ENCODE results near the gene CHI3L1. TPM values are rescaled to one million over a fixed set of nuclear protein-coding genes. Genes with fewer than 3 reads are reported as not detected.

Gene CHI3L1
- total RNA-seq, 1 experiment from 2014 or later = not detected

DNA sequence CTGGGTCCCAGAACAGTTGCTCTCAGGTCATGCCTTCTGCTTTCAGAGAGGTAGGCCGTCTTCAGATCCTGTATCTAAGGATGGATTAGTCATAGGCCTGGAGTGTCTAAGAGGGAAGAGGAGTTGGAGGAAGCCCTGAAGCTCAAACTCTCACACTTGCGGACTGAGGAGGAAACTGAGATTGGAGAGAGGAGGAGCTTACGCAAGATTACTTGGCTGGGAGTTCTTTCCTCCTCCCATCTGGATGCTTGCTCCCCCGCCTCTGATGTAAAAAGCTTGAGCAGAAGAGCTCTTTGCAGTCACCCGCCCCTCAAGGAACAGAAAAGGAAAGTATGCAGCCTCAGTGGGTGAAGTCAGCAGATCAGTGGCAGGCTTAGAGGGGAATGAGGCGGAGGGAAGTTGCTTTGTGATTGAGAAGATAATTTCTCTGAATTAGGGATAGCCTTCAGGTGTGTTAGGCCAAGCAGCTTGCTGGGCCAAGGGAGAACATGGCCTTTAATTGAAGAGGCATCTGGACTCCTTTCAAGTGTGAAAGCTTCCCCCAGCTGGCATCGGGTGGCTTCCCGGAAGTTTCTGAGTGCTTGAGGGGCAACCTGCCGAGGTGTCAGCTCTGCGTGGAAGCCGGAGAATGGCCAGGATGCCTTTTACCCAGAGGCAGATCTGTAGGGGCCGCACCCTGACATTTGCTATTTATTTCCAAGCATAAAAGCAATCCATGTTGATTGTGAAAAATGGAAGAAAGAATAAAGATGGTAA, 52.4 kb downstream of the CHI3L1 start:
- no peak for DNase-seq (ENCODE audit: low read depth)

- DNase-seq (ENCODE audit: low read depth) = no peak
Observed at GRCh38 chr1:203131548-203132200, 54.8 kb downstream of the CHI3L1 start.

DNA sequence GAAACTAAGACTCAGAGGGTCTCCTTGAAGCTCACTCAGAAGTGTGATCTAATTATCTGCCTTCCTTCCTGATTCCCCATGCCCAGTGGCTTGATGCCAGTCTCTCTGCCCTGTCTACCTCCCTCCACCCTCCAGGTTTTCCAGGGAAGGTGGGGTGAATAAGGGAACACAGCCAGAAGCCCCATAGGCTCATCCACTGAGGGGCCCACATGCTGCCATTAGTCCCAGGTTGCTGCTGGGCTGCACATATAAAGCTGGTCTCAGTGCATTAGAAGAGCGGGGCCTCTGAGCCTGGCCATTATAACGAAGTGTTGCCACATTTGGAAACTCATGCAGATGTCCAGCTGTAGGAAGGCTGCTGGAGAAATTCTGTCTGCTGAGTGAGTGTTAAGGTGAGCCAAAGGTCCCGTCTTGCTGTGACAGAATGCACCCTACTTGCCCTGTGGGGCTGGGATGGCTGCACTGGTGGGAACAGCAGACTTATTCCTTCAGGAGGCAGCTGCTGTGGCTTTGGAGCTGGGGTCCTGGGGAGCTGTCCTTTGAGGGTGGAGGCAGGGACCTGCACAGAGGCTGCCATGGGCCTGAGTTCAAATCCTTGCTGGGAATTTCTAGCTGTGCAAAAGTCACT, 56.0 kb downstream of the CHI3L1 start:
- no peak for DNase-seq (ENCODE audit: low read depth)

DNA sequence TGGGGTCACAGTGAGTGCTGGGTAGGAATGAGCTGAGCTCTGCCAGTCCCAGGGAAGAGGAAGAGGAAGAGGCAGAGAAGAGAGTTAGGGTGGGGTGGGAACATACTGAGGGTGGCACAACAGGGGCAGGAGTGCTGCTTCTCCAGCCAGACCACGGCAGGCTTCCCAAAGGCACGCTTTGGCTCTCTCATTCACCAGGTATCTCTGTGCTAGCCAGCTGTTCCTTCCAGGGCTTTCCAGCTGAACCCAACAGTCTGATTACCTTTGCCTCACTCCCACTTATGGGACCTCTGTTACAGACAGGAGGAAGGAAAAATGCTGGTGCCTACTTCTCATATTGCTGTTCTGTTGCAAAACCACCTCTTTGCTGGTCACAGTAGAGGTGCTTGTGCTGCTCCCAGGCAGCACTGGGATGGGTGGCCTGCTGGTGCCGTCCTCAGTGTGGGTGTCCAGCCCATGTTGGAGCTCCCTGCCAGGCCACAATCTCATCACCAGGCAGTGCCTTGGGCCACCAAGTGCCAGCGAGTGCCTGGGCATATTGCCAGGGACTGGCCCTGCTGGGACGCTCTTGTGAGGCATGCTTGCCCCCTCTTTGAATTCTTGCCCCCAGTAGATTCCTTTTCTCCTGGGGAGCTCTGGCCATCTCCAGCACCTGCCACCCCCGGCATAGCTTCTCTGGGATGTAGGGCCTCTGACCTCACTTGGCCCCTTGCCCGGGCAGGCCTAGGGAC, 56.8 kb downstream of the CHI3L1 start:
- DNase-seq (ENCODE audit: low read depth) = no peak

Other genes starting within 250 kb of the CHI3L1 start
- gene ADIPOR1, start 228.4 kb downstream of the CHI3L1 start, total RNA-seq (2014; rRNA removed; shearing (Covaris generic)) = 86.9 and 114 TPM in 2 replicates
- gene CYB5R1, start 219.4 kb downstream of the CHI3L1 start, total RNA-seq (2014; rRNA removed; shearing (Covaris generic)) = 21.6 and 30.0 TPM in 2 replicates
- gene TMEM183A, start 179.3 kb downstream of the CHI3L1 start, total RNA-seq (2014; rRNA removed; shearing (Covaris generic)) = 94.8 and 121 TPM in 2 replicates
- 0.11 TPM in 1 of 2 replicates, not detected in the other for gene PPFIA4, start 160.2 kb downstream of the CHI3L1 start, total RNA-seq (2014; rRNA removed; shearing (Covaris generic))
- gene MYOG, start 100.7 kb downstream of the CHI3L1 start, total RNA-seq (2014; rRNA removed; shearing (Covaris generic)) = not detected in 2 replicates
- gene ADORA1, start 59.0 kb downstream of the CHI3L1 start, total RNA-seq (2014; rRNA removed; shearing (Covaris generic)) = 0.89 and 2.7 TPM in 2 replicates
- gene MYBPH, start 10.9 kb downstream of the CHI3L1 start, total RNA-seq (2014; rRNA removed; shearing (Covaris generic)) = not detected in 2 replicates
- gene CHIT1, start 43.0 kb upstream of the CHI3L1 start, total RNA-seq (2014; rRNA removed; shearing (Covaris generic)) = not detected in 2 replicates
- gene BTG2, start 118.8 kb upstream of the CHI3L1 start, total RNA-seq (2014; rRNA removed; shearing (Covaris generic)) = 2.2 and 2.6 TPM in 2 replicates
- gene FMOD, start 164.4 kb upstream of the CHI3L1 start, total RNA-seq (2014; rRNA removed; shearing (Covaris generic)) = 0.03 and 0.69 TPM in 2 replicates

Measured in Daoy (cell line).